ENCODE data around the gene LRMDA. TPM values are rescaled to one million over a fixed set of nuclear protein-coding genes. Genes with fewer than 3 reads are reported as not detected.
A peak's percentile ranks its signal among the peaks of the same experiment; 100 is the strongest.

Gene LRMDA
- total and polyA plus RNA-seq, 2 of the 13 experiments (the other 11 are each of a cell fraction or from before 2014, with no cell fraction given), result 13.4 to 22.0 TPM

- TF ChIP-seq SALL2 (CRISPR knock-in tag; IDR thresholded peaks at IDR 0.05), result no peak
- TF ChIP-seq BORCS8-MEF2B (CRISPR knock-in tag; IDR thresholded peaks at IDR 0.05), result no peak; the same call in 1 of the 2 replicates
- TF ChIP-seq EP300 (IDR thresholded peaks at IDR 0.05; ENCODE audit: low read depth in 2 of 2, low read length in 2 of 2), result peak in 1 of 2 experiments; percentile 75; a peak in 1 of 4 replicates
- peak; percentile 59; the same call in 1 of the 2 replicates for TF ChIP-seq EP300 (CRISPR knock-in tag; IDR thresholded peaks at IDR 0.05; ENCODE audit: borderline replicate concordance)
- TF ChIP-seq, protein P1, sequence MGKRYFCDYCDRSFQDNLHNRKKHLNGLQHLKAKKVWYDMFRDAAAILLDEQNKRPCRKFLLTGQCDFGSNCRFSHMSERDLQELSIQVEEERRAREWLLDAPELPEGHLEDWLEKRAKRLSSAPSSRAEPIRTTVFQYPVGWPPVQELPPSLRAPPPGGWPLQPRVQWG (CRISPR knock-in tag; IDR thresholded peaks at IDR 0.05; ENCODE audit: borderline replicate concordance, low read depth), result no peak
- TF ChIP-seq SCMH1 (CRISPR knock-in tag; IDR thresholded peaks at IDR 0.05; ENCODE audit: borderline replicate concordance), result no peak
- TF ChIP-seq SP1 (IDR thresholded peaks at IDR 0.05), result no peak
- no peak for TF ChIP-seq SP1 (CRISPR knock-in tag; IDR thresholded peaks at IDR 0.05)
- TF ChIP-seq HNRNPK (IDR thresholded peaks at IDR 0.05; ENCODE audit: low read depth, low read length, poor library complexity, severe bottlenecking), result peak; percentile 79
- 0 out of 2 replicates have a peak, but pooled peaks have one; percentile 34 for TF ChIP-seq ZSCAN30 (CRISPR knock-in tag; IDR thresholded peaks at IDR 0.05)
- TF ChIP-seq NFE2 (CRISPR knock-in tag; IDR thresholded peaks at IDR 0.05), result no peak
- no peak for TF ChIP-seq PAX8 (CRISPR knock-in tag; IDR thresholded peaks at IDR 0.05; ENCODE audit: borderline replicate concordance)
- TF ChIP-seq TCF7L2 (IDR thresholded peaks at IDR 0.05; ENCODE audit: low read depth, low read length), result no peak
- TF ChIP-seq, protein P2, sequence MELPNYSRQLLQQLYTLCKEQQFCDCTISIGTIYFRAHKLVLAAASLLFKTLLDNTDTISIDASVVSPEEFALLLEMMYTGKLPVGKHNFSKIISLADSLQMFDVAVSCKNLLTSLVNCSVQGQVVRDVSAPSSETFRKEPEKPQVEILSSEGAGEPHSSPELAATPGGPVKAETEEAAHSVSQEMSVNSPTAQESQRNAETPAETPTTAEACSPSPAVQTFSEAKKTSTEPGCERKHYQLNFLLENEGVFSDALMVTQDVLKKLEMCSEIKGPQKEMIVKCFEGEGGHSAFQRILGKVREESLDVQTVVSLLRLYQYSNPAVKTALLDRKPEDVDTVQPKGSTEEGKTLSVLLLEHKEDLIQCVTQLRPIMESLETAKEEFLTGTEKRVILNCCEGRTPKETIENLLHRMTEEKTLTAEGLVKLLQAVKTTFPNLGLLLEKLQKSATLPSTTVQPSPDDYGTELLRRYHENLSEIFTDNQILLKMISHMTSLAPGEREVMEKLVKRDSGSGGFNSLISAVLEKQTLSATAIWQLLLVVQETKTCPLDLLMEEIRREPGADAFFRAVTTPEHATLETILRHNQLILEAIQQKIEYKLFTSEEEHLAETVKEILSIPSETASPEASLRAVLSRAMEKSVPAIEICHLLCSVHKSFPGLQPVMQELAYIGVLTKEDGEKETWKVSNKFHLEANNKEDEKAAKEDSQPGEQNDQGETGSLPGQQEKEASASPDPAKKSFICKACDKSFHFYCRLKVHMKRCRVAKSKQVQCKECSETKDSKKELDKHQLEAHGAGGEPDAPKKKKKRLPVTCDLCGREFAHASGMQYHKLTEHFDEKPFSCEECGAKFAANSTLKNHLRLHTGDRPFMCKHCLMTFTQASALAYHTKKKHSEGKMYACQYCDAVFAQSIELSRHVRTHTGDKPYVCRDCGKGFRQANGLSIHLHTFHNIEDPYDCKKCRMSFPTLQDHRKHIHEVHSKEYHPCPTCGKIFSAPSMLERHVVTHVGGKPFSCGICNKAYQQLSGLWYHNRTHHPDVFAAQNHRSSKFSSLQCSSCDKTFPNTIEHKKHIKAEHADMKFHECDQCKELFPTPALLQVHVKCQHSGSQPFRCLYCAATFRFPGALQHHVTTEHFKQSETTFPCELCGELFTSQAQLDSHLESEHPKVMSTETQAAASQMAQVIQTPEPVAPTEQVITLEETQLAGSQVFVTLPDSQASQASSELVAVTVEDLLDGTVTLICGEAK (IDR thresholded peaks at IDR 0.05), result no peak
- TF ChIP-seq, protein P2 (CRISPR knock-in tag; IDR thresholded peaks at IDR 0.05), result 0 out of 2 replicates have a peak, but pooled peaks have one; percentile 44
- no peak for TF ChIP-seq CTCF (CRISPR knock-in tag; IDR thresholded peaks at IDR 0.05)
- no peak for TF ChIP-seq CAMTA2 (CRISPR knock-in tag; IDR thresholded peaks at IDR 0.05; ENCODE audit: borderline replicate concordance)
- no peak for TF ChIP-seq DBP (CRISPR knock-in tag; IDR thresholded peaks at IDR 0.05; ENCODE audit: not compliant biosample characterization)
Observed at GRCh38 chr10:75402486-75403143, 28.8 kb upstream of the LRMDA start (continued).

All from HepG2 (cell line).